Measurements from ENCODE around the gene VTI1A.
"Not testable (repeated sequence)": the region's sequence is repeated elsewhere in the genome, so short reads cannot be mapped to it uniquely, and the experiment has no call there.

The VTI1A gene

GRCh38 chr10:112456533-112456932 lies 9.5 kb downstream of the VTI1A start:
- no peak for DNase-seq

- DNase-seq = no peak
These were observed 13.4 kb downstream of the VTI1A start for GRCh38 chr10:112460366-112460765.

GRCh38 chr10:112461029-112461887 lies 14.2 kb downstream of the VTI1A start:
- no peak for DNase-seq

- DNase-seq = not testable (repeated sequence)
These were observed 17.1 kb downstream of the VTI1A start for GRCh38 chr10:112464074-112464473.

- DNase-seq = no peak
These were observed 18.4 kb downstream of the VTI1A start for GRCh38 chr10:112465299-112465883.

GRCh38 chr10:112466802-112467201 lies 19.8 kb downstream of the VTI1A start:
- no peak for DNase-seq

- no peak for DNase-seq
These were observed 20.6 kb downstream of the VTI1A start for GRCh38 chr10:112467541-112468075.

GRCh38 chr10:112471878-112472487 lies 25.0 kb downstream of the VTI1A start:
- peak; percentile 17 for DNase-seq

- DNase-seq = no peak
These were observed 28.7 kb downstream of the VTI1A start for GRCh38 chr10:112475575-112476218.

GRCh38 chr10:112481602-112482001 lies 34.6 kb downstream of the VTI1A start:
- DNase-seq = no peak

- no peak for DNase-seq
These were observed 37.4 kb downstream of the VTI1A start for GRCh38 chr10:112484399-112484798.

- DNase-seq = no peak
These were observed 40.9 kb downstream of the VTI1A start for GRCh38 chr10:112487964-112488363.

- no peak for DNase-seq
These were observed 43.5 kb downstream of the VTI1A start for GRCh38 chr10:112490545-112490944.

GRCh38 chr10:112491144-112491543 lies 44.1 kb downstream of the VTI1A start:
- no peak for DNase-seq

- DNase-seq = no peak
These were observed 45.7 kb downstream of the VTI1A start for GRCh38 chr10:112492736-112493135.

- DNase-seq = no peak
These were observed 50.4 kb downstream of the VTI1A start for GRCh38 chr10:112497347-112497950.

GRCh38 chr10:112498806-112499205 lies 51.8 kb downstream of the VTI1A start:
- DNase-seq = no peak

- not testable (repeated sequence) for DNase-seq
These were observed 53.0 kb downstream of the VTI1A start for GRCh38 chr10:112499985-112500384.

GRCh38 chr10:112502536-112502935 lies 55.5 kb downstream of the VTI1A start:
- no peak for DNase-seq

GRCh38 chr10:112503643-112504042 lies 56.6 kb downstream of the VTI1A start:
- DNase-seq = no peak

GRCh38 chr10:112507046-112507445 lies 60.0 kb downstream of the VTI1A start:
- no peak for DNase-seq

- DNase-seq = no peak
These were observed 61.0 kb downstream of the VTI1A start for GRCh38 chr10:112507988-112508387.
